Keratinocyte (primary cell): ENCODE data around the gene GRAMD4. TPM values are rescaled to one million over a fixed set of nuclear protein-coding genes. Genes with fewer than 3 reads are reported as not detected.

Experiments used
- DNase-seq: peaks from one replicate; pipeline ENCODE4 v3.0.0-alpha.2; 2011; ENCODE audit warnings: low read depth, missing footprints, low spot score
- FAIRE-seq: peaks from 2 replicates; lab custom pipeline; 2011; peaks lifted over from hg19 to GRCh38; lab: Jason Lieb, UNC
- H2AFZ ChIP-seq: 2 replicates; pipeline ENCODE4 v1.6.0; 2012; ENCODE audit warnings: low read length, control low read depth, inconsistent platforms; ENCODE audit not compliant: control insufficient read depth
- H3K27ac ChIP-seq: 2 replicates; pipeline ENCODE4 v1.5.1; 2011; ENCODE audit warnings: low read length; ENCODE audit not compliant: control insufficient read depth, insufficient read depth
- H3K27me3 ChIP-seq: 3 replicates; pipeline ENCODE4 v1.6.0; 2011; ENCODE audit warnings: low read length; ENCODE audit not compliant: control insufficient read depth, insufficient read depth; ENCODE audit errors: extremely low read depth
- H3K36me3 ChIP-seq, 2 experiments: 2 replicates in 1 of 2; 3 replicates in 1 of 2; pipeline ENCODE4 v1.5.1; 2011; ENCODE audit warnings: low read length in 2 of 2, mild to moderate bottlenecking in 1 of 2; ENCODE audit not compliant: control insufficient read depth in 2 of 2, insufficient read depth in 2 of 2; ENCODE audit errors: extremely low read depth in 1 of 2
- H3K4me1 ChIP-seq: 3 replicates; pipeline ENCODE4 v1.5.1; 2011; ENCODE audit warnings: low read length; ENCODE audit not compliant: control insufficient read depth, insufficient read depth; ENCODE audit errors: extremely low read depth
- H3K4me2 ChIP-seq: 3 replicates; pipeline ENCODE4 v1.6.0; 2011; ENCODE audit warnings: low read depth, low read length; ENCODE audit not compliant: control insufficient read depth, insufficient read depth; ENCODE audit errors: extremely low read depth
- H3K4me3 ChIP-seq, 3 experiments: fragments of 200-600 bp in 1 of 3; sonication (generic) in 1 of 3; 2 replicates in 2 of 3; 3 replicates in 1 of 3; pipeline ENCODE4 v1.5.1; 2011 to 2016; ENCODE audit warnings: low read length in 3 of 3, mild to moderate bottlenecking in 3 of 3, control low read depth in 2 of 3, inconsistent platforms in 1 of 3, low read depth in 1 of 3, mixed read lengths in 1 of 3, mixed run types in 1 of 3, moderate library complexity in 1 of 3; ENCODE audit not compliant: control insufficient read depth in 2 of 3, insufficient read depth in 2 of 3; ENCODE audit errors: extremely low read depth in 1 of 3
- H3K79me2 ChIP-seq: 2 replicates; pipeline ENCODE4 v1.6.0; 2012; ENCODE audit warnings: low read length; ENCODE audit not compliant: control insufficient read depth, insufficient read depth
- H3K9ac ChIP-seq: 3 replicates; pipeline ENCODE4 v1.6.0; 2011; ENCODE audit warnings: low read length; ENCODE audit not compliant: control insufficient read depth, insufficient read depth; ENCODE audit errors: extremely low read depth
- H3K9me1 ChIP-seq: 3 replicates; pipeline ENCODE4 v1.6.0; 2011; ENCODE audit warnings: low read length; ENCODE audit not compliant: control insufficient read depth, insufficient read depth; ENCODE audit errors: extremely low read depth
- H3K9me3 ChIP-seq: 2 replicates; pipeline ENCODE4 v1.5.1; 2012; ENCODE audit warnings: low read depth, low read length; ENCODE audit not compliant: control insufficient read depth
- H4K20me1 ChIP-seq: 3 replicates; pipeline ENCODE4 v1.6.0; 2011; ENCODE audit warnings: low read length; ENCODE audit not compliant: control insufficient read depth, insufficient read depth; ENCODE audit errors: extremely low read depth
- CTCF ChIP-seq, 3 experiments: IDR thresholded peaks in 1 of 3; conservative IDR thresholded peaks in 1 of 3; optimal IDR thresholded peaks in 1 of 3; 2 replicates in 2 of 3; 3 replicates in 1 of 3; pipeline versions ENCODE3 to v1.5.1; 2011; ENCODE audit warnings: low read length in 3 of 3, mild to moderate bottlenecking in 3 of 3, moderate library complexity in 2 of 3, control low read depth in 1 of 3, inconsistent platforms in 1 of 3; ENCODE audit not compliant: insufficient read depth in 2 of 3; ENCODE audit errors: extremely low read depth in 1 of 3
- EZH2 ChIP-seq: IDR thresholded peaks from one replicate; pipeline ENCODE4 v1.6.1; 2012; ENCODE audit warnings: inconsistent platforms, mild to moderate bottlenecking, low read length, moderate library complexity
- dilution Hi-C: fragments of 300-500 bp; cut with MboI; formaldehyde crosslinking; loops from one replicate; pipeline ENCODE4 v1.7.0; 2020; ENCODE audit warnings: low sequenced_read_pairs; ENCODE audit not compliant: extremely low pct_ligation_motif_present
- polyA plus RNA-seq, 5 experiments: library from polyadenylated mRNA; depleted of rRNA in 3 of 5; stranded (reverse) in 3 of 5; stranded (forward) in 1 of 5; unstranded in 1 of 5; fragments of >200 nt; gene quantifications; 1 replicate in 1 of 5; 2 replicates in 3 of 5; 3 replicates in 1 of 5; pipeline versions ENCODE4 v1.2.1 to v1.2.3, GENCODE V29; 2011 to 2012; ENCODE audit warnings: missing spikeins in 2 of 5, low read depth in 1 of 5, low replicate concordance in 1 of 5

Gene GRAMD4
- polyA plus RNA-seq, 1 donor (not counting 4 experiments of a cell fraction or from before 2014, with no cell fraction given): 17.3 TPM

DNA sequence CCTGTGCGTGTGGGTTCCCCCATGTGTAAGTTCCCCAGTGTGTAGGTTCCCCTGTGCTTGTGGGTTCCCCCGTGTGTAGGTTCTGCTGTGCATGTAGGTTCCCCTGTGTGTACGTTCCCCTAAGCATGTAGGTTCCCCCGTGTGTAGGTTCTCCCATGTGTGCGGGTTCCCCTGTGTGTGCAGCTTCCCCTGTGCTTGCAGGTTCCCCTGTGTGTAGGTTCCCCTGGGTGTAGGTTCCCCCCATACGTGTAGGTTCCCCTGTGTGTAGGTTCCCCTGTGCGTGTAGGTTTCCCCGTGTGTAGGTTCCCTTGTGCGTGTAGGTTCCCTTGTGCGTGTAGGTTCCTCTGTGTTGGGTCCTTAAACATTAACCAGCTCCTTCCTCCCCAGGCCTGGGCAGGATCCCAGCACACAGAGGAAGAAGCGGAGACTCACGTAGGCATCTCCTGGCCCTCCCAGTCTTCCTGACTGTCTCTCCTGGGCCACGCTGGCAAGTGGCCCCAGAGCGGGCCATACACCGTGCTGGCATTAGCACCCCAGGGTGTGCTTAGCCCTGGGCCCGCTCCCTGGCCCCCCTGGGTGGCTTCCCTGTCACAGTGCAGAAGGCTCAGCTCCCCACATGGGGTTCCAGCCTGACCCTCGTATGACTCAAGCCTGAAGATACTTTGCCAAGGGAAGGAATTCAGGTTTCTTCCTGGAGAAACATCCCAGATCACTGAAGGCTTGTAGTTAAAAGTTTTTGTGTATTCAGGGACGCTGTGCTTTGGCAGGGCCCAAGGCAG, 2.8 kb upstream of the GRAMD4 start:
- dilution Hi-C loops: no loop called here
- H3K27ac ChIP-seq: no peak overlapping the region
- peaks cover 7% of the 10 kb centered on the region for H3K4me1 ChIP-seq
- DNase-seq (no peak), FAIRE-seq (no peak)
- H3K4me2 ChIP-seq: no peak overlapping the region
- no peaks in the 10 kb centered on the region for H3K9me3 ChIP-seq
- no peak overlapping the region for H3K4me3 ChIP-seq
- no peaks in the 10 kb centered on the region for H3K9me1 ChIP-seq
- H3K9ac ChIP-seq: no peak overlapping the region
- H3K27me3 ChIP-seq: no peaks in the 10 kb centered on the region
- no peaks in the 10 kb centered on the region for H4K20me1 ChIP-seq
- H3K36me3 ChIP-seq: no peaks in the 10 kb centered on the region
- H3K79me2 ChIP-seq: no peaks in the 10 kb centered on the region
- no peak overlapping the region for H2AFZ ChIP-seq
- no peak for TF ChIP-seq EZH2
- no peak for TF ChIP-seq CTCF (optimal IDR thresholded peaks at IDR 0.05 in 1 of 3, IDR thresholded peaks at IDR 0.05 in 1 of 3, conservative IDR thresholded peaks at IDR 0.05 in 1 of 3; ENCODE audit: extremely low read depth in 1 of 3, insufficient read depth in 2 of 3, low read length in 3 of 3)

DNA sequence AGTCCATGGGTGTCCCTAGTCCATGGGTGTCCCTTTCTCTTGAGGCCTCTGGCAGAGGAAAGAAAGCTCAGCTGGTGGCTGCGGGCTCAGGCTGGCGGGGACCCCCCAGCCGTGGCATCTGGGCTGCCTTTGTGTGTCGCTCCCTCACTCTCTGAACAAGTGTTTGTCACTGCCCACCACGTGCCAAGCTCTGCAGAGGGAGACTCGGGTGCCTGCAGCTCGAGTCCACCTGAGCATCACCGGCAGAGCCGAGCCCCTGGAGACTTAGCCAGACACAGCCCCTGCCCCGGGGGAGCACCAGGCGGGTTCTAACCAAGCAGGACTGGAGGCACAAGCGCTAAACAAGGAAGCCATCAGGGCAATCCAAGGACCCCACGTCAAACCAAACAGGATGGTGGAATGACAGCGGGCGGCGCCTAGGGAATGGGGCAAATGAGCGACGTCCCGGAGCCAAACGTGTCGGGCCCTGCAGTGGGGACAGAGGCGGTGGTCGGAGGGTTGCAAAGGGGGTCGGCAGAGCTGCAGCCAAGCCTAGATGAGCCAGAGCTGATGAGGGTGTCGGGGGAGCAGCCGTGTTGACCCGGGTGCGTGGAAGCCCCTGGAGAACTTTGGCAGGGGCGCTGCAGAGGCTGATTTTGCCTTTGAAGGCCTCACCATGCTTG, 2.1 kb upstream of the GRAMD4 start:
- no peak overlapping the region for H2AFZ ChIP-seq
- no peak for TF ChIP-seq CTCF (optimal IDR thresholded peaks at IDR 0.05 in 1 of 3, IDR thresholded peaks at IDR 0.05 in 1 of 3, conservative IDR thresholded peaks at IDR 0.05 in 1 of 3; ENCODE audit: extremely low read depth in 1 of 3, insufficient read depth in 2 of 3, low read length in 3 of 3)
- no peak for TF ChIP-seq EZH2
- DNase-seq (no peak), FAIRE-seq (no peak)
- H3K27me3 ChIP-seq: no peaks in the 10 kb centered on the region
- dilution Hi-C loops: no loop called here
- no peak overlapping the region for H3K4me3 ChIP-seq
- peaks cover 7% of the 10 kb centered on the region for H3K4me1 ChIP-seq
- H4K20me1 ChIP-seq: no peaks in the 10 kb centered on the region
- H3K9me3 ChIP-seq: no peaks in the 10 kb centered on the region
- H3K36me3 ChIP-seq: no peaks in the 10 kb centered on the region
- H3K4me2 ChIP-seq: no peak overlapping the region
- no peaks in the 10 kb centered on the region for H3K79me2 ChIP-seq
- no peak overlapping the region for H3K27ac ChIP-seq
- no peak overlapping the region for H3K9ac ChIP-seq
- no peaks in the 10 kb centered on the region for H3K9me1 ChIP-seq
